Measurements from ENCODE around the gene IDH2. TPM values are rescaled to one million over a fixed set of nuclear protein-coding genes. Genes with fewer than 3 reads are reported as not detected.

The IDH2 gene
- total and polyA plus RNA-seq, 10 of the 15 experiments (the other 5 are each of a cell fraction or from before 2014, with no cell fraction given), result 2.3 to 358 (median 242) TPM

DNA sequence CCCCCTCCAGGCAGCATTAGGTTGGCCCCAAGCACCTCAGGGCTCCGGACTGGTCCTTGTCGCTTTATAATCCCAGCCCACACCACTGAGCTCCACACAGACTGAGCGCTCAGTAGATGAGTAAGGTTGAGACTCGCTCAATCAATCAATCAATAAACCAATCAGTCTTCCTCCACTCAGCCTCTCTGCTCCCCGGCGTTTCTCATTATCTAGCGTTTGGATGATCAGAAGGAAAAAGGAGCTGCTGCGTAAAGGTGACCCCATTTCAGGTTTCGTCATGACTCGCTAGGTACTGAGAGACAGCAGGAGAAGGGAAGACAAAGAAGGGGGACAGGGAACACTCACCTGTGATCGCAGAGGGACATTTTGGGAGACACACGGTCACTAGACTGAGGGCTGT lies 59.9 kb downstream of the IDH2 start:
- DNase-seq (ENCODE audit: low read depth, low spot score) (no peak), ATAC-seq (no peak), FAIRE-seq (no peak)
- Histone ChIP-seq H3K4me1 (ENCODE audit: control insufficient read depth, insufficient read depth, low read length) (peaks cover 40% of the 10 kb centered on the region), H2AFZ (ENCODE audit: control insufficient read depth, low read depth, low read length) (no peak overlapping the region), H3K9me3 (replicated peaks; ENCODE audit: control insufficient read depth, insufficient read depth, low read length) (no peaks in the 10 kb centered on the region; the same call in 2 of the 3 replicates), H3K27me3 (replicated peaks in 1 of 2; ENCODE audit: control insufficient read depth in 2 of 2, insufficient read depth in 2 of 2, low read length in 1 of 2) (no peaks in the 10 kb centered on the region), H3K36me3 (ENCODE audit: control insufficient read depth in 2 of 2, insufficient read depth in 2 of 2, low read length in 1 of 2) (peaks cover 3 to 6% of the 10 kb centered on the region in 2 experiments; a peak in 3 of 4 replicates), H4K20me1 (ENCODE audit: control insufficient read depth, insufficient read depth) (no peaks in the 10 kb centered on the region), H3K79me2 (ENCODE audit: control insufficient read depth, insufficient read depth, low read length) (peaks cover 51% of the 10 kb centered on the region), H3K4me2 (ENCODE audit: control insufficient read depth, insufficient read depth) (no peak overlapping the region), H3K4me3 (no peak overlapping the region), H3K9ac (ENCODE audit: control insufficient read depth, insufficient read depth, low read length) (no peak overlapping the region), H3K27ac (ENCODE audit: control insufficient read depth, insufficient read depth) (no peak overlapping the region)
- ChIA-PET RAD21 (ENCODE audit: unreplicated experiment) (no interaction called here), SMC1A (ENCODE audit: uncharacterized antibody, unreplicated experiment) (interaction anchor here (0.9 kb wide), 1 partner anchor 13 kb away, joined by 3 read pairs; no protein-coding TSS in a partner anchor), CTCF (no interaction called here), POLR2A (no interaction called here)
- BruUV-seq (replicated peaks), result no TSS peak
- in situ Hi-C loops (cut with MboI), result no loop called here
- WGBS (ENCODE audit: insufficient coverage, insufficient replicate concordance, low lambda C conversion rate, missing lambda C conversion rate), result 96% methylated on average over 12 of the region's 12 CpGs
- intact Hi-C loops (cut with micrococcal nuclease; ENCODE audit: unreplicated experiment), result no loop called here
- TF ChIP-seq TARDBP (IDR thresholded peaks at IDR 0.05; ENCODE audit: borderline replicate concordance) (no peak), POLR2AphosphoS5 (IDR thresholded peaks at IDR 0.05; ENCODE audit: low read length) (no peak), ASH2L (IDR thresholded peaks at IDR 0.05; ENCODE audit: borderline replicate concordance, low read depth) (no peak), SPI1 (IDR thresholded peaks at IDR 0.05; ENCODE audit: borderline replicate concordance, insufficient read depth, low read depth, low read length) (no peak), HDAC6 (IDR thresholded peaks at IDR 0.05; ENCODE audit: unreplicated experiment) (no peak), SKIL (IDR thresholded peaks at IDR 0.05; ENCODE audit: low read depth, poor library complexity, severe bottlenecking) (no peak), CEBPZ (IDR thresholded peaks at IDR 0.05; ENCODE audit: low read depth, low read length) (no peak), ZNF217 (IDR thresholded peaks at IDR 0.05) (no peak), GATAD2B (conservative IDR thresholded peaks at IDR 0.05; ENCODE audit: low read depth) (no peak), STAT3 (IDR thresholded peaks at IDR 0.05; ENCODE audit: low read depth, low read length) (no peak), NFXL1 (IDR thresholded peaks at IDR 0.05; ENCODE audit: borderline replicate concordance) (no peak), ZBTB4 (CRISPR knock-in tag; IDR thresholded peaks at IDR 0.05) (no peak), ESRRA (IDR thresholded peaks at IDR 0.05; ENCODE audit: low read length) (no peak), CREB1 (IDR thresholded peaks at IDR 0.05; ENCODE audit: low read depth) (no peak), NFYA (IDR thresholded peaks at IDR 0.05; ENCODE audit: borderline replicate concordance, low read depth, low read length) (no peak), MYC (IDR thresholded peaks at IDR 0.05; ENCODE audit: insufficient read depth, insufficient read length, insufficient replicate concordance, low read length, severe bottlenecking) (no peak), KLF5 (IDR thresholded peaks at IDR 0.05; ENCODE audit: partially characterized antibody) (no peak)

All from GM12878 (cell line).